Peyer's patch (tissue), 4 donors: ENCODE results near the gene CFAP43. TPM values are rescaled to one million over a fixed set of nuclear protein-coding genes. Genes with fewer than 3 reads are reported as not detected.

Experiments used
- DNase-seq, 3 donors: peaks; one replicate each; pipeline ENCODE4 v3.0.0-alpha.2; 2017 to 2019
- H3K27ac ChIP-seq, 4 donors: fragments of 200-600 bp; sonication (generic); one replicate each; pipeline ENCODE4 v1.5.1; 2016 to 2019
- H3K27me3 ChIP-seq, 2 donors: fragments of 200-600 bp; sonication (generic); one replicate each; pipeline ENCODE4 v1.5.1; 2019
- H3K36me3 ChIP-seq, 3 donors: fragments of 200-600 bp; sonication (generic); one replicate each; pipeline ENCODE4 v1.5.1; 2016 to 2019
- H3K4me1 ChIP-seq, 4 donors: fragments of 200-600 bp; sonication (generic); one replicate each; pipeline ENCODE4 v1.5.1; 2016 to 2019
- H3K4me3 ChIP-seq, 4 donors: fragments of 200-600 bp; sonication (generic); 1 replicate in 3 of 4; 2 replicates in 1 of 4; pipeline ENCODE4 v1.5.1; 2016 to 2019; ENCODE audit warnings: mild to moderate bottlenecking in 1 of 4
- H3K9me3 ChIP-seq, 4 donors: fragments of 200-600 bp; sonication (generic); one replicate each; pipeline ENCODE4 v1.5.1; 2016 to 2019; ENCODE audit warnings: mild to moderate bottlenecking in 1 of 4
- POLR2A ChIP-seq, 2 donors: fragments of 450-650 bp; IDR thresholded peaks; one replicate each; pipeline ENCODE4 v1.5.1; 2017; ENCODE audit warnings: antibody characterized with exemption in 2 of 2, mild to moderate bottlenecking in 2 of 2, moderate library complexity in 2 of 2
- total RNA-seq, 4 donors: library from RNA; depleted of rRNA; stranded (reverse); fragments of >200 nt; gene quantifications; one replicate each; pipeline ENCODE4 v1.1.0, GENCODE V29; 2016
- TF ChIP-seq, protein P1 (sequence below), 6 experiments: fragments of 450-650 bp in 4 of 6; fragments of 200-600 bp in 2 of 6; sonication (generic) in 1 of 6; IDR thresholded peaks; one replicate each; pipeline ENCODE4 v1.5.1; 2017 to 2019; ENCODE audit warnings: antibody characterized with exemption in 6 of 6, mild to moderate bottlenecking in 3 of 6, moderate library complexity in 1 of 6

CFAP43 gene
- total RNA-seq, 4 donors from 2014 or later, result 0.27 to 12.4 (median 0.76) TPM; not detected in 1

DNA sequence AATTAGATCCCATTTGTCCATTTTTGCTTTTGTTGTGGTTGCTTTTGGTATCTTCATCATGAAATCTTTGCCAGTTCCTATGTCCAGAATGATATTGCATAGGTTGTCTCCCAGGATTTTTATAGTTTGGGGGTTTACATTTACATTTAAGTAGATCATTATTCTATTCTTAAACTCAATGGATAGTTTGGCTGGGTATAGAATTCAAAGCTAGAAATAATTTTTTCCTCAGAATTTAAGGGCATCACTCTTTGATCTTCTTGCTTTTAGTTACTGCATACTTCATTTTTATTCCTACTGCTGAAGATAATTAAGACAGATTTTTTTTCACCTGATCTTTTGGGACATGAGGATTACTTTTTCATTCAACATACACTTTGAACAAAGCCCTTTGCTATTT lies 80.4 kb downstream of the CFAP43 start:
- Histone ChIP-seq H3K27me3 (no peaks in the 10 kb centered on the region), H3K9me3 (peaks cover 0 to 12% (median 0%) of the 10 kb centered on the region in 4 donors), H3K4me1 (no peaks in the 10 kb centered on the region), H3K4me3 (no peak overlapping the region), H3K36me3 (no peaks in the 10 kb centered on the region), H3K27ac (no peak overlapping the region)
- no peak for DNase-seq
- no peak for TF ChIP-seq POLR2A (IDR thresholded peaks at IDR 0.05)
- TF ChIP-seq, protein P1, sequence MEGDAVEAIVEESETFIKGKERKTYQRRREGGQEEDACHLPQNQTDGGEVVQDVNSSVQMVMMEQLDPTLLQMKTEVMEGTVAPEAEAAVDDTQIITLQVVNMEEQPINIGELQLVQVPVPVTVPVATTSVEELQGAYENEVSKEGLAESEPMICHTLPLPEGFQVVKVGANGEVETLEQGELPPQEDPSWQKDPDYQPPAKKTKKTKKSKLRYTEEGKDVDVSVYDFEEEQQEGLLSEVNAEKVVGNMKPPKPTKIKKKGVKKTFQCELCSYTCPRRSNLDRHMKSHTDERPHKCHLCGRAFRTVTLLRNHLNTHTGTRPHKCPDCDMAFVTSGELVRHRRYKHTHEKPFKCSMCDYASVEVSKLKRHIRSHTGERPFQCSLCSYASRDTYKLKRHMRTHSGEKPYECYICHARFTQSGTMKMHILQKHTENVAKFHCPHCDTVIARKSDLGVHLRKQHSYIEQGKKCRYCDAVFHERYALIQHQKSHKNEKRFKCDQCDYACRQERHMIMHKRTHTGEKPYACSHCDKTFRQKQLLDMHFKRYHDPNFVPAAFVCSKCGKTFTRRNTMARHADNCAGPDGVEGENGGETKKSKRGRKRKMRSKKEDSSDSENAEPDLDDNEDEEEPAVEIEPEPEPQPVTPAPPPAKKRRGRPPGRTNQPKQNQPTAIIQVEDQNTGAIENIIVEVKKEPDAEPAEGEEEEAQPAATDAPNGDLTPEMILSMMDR (IDR thresholded peaks at IDR 0.05), result no peak

DNA sequence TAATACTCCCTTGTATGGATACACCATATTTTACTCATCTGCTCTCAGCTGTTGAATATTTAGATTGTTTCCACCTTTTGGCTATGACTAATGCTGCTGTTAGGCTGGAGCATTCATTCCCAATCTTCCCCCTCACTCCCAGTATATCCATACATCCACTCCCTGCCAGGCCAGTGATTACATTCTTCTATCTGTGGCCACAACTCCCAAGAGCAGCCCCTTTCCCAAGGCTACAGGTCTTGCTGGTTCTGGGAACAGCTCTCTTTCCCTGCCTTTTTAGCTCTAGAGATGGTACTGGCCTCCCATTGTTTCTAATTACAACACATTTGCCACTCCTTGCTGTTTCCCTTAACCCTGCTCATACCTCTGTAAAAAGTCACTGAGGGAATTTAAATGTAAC lies 82.0 kb downstream of the CFAP43 start:
- DNase-seq, result no peak

DNA sequence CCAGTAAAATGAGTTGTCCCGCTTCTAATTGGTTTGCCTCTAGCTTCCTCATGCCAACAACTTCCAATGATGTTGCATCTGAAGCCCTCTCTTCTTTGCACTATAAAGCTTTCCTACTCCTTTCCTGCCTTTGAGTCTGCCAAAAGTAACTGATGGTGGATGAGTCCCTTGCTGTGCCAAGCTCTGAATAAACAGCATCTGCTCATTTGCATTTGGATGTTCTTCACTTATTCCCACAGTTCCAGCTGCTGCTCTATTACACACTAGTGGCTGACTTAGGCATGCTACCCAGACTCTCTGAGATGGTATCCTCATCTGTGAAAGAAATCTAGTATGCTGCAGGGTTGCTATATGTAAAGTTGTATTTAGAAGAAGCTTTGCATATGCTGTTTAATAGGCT lies 85.3 kb downstream of the CFAP43 start:
- TF ChIP-seq, protein P1 (IDR thresholded peaks at IDR 0.05), result no peak
- TF ChIP-seq POLR2A (IDR thresholded peaks at IDR 0.05), result no peak
- no peaks in the 10 kb centered on the region for H3K4me1 ChIP-seq
- DNase-seq, result no peak
- no peak overlapping the region for H3K4me3 ChIP-seq
- H3K27me3 ChIP-seq, result no peaks in the 10 kb centered on the region
- no peak overlapping the region for H3K27ac ChIP-seq
- H3K9me3 ChIP-seq, result peaks cover 0 to 5% (median 0%) of the 10 kb centered on the region in 4 donors
- no peaks in the 10 kb centered on the region for H3K36me3 ChIP-seq

More for the DNA sequence above, 82.0 kb downstream of the CFAP43 start:
- TF ChIP-seq, protein P1 (IDR thresholded peaks at IDR 0.05), result no peak
- no peak for TF ChIP-seq POLR2A (IDR thresholded peaks at IDR 0.05)
- no peak overlapping the region for H3K4me3 ChIP-seq
- H3K36me3 ChIP-seq, result no peaks in the 10 kb centered on the region
- peaks cover 0 to 12% (median 0%) of the 10 kb centered on the region in 4 donors for H3K9me3 ChIP-seq
- H3K27ac ChIP-seq, result no peak overlapping the region
- no peaks in the 10 kb centered on the region for H3K27me3 ChIP-seq
- no peaks in the 10 kb centered on the region for H3K4me1 ChIP-seq

DNA sequence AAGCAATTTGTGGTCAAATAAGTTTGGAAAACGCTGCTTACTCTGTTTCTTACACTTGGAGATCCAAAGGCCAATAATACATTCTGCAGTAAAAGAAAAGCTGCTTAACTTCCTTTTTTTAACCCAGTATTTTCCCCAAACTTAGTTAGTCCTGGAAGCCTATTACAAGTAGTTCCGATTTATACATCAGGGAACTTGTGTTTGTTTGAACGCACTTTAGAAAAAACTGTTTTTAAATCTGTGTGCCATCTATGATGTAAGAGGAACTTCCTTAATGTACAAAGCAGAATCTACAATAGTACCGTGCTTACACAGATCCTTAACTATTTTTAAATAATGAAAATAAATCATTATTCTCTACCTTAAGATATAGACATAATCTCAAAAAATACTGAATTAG lies 87.2 kb downstream of the CFAP43 start:
- Histone ChIP-seq H3K4me3 (no peak overlapping the region), H3K27me3 (no peaks in the 10 kb centered on the region), H3K27ac (no peak overlapping the region), H3K4me1 (no peaks in the 10 kb centered on the region), H3K9me3 (no peaks in the 10 kb centered on the region), H3K36me3 (no peaks in the 10 kb centered on the region)
- no peak for DNase-seq
- TF ChIP-seq POLR2A (IDR thresholded peaks at IDR 0.05), result no peak
- TF ChIP-seq, protein P1 (IDR thresholded peaks at IDR 0.05), result no peak

DNA sequence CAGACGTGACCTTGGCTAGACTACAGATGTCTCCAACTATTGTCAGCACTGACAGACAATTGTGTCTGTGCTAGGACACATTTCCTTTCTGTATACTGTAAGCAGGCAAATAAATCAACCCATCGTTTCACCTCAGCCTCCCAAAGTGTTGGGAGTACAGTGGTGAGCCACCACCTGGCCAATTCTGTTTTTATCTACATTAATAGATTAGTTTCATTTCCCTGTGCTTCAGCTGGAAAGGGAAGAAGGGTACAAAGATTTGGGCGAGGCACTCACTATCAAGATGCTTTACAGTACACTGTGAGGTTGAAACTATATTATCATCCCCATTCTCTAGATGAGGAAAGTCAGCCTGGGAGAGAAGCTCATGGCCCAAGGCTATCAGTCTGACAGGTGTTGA lies 88.3 kb downstream of the CFAP43 start:
- Histone ChIP-seq H3K27ac (no peak overlapping the region), H3K4me3 (no peak overlapping the region), H3K36me3 (no peaks in the 10 kb centered on the region), H3K4me1 (no peaks in the 10 kb centered on the region), H3K9me3 (no peaks in the 10 kb centered on the region), H3K27me3 (no peaks in the 10 kb centered on the region)
- TF ChIP-seq, protein P1 (IDR thresholded peaks at IDR 0.05), result no peak
- no peak for TF ChIP-seq POLR2A (IDR thresholded peaks at IDR 0.05)
- no peak for DNase-seq

DNA sequence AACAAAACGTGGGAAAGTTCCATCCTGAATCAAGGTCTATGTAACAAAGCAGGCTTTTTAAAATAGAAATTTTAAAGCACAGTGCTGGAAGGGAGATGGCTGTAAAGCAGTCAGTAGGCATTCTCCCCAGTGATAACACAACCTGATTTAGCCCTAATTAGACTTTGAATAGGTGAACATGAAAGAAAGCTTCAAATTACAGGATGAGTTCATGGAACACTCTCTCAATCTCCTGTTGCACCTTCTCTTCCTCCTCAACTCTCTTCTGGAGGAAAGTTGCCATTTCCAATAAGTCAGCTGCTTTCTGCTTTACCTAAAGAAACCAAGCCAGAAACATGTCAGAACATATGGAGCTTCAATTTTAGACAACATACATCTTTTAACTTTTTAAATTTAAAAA lies 90.1 kb downstream of the CFAP43 start:
- TF ChIP-seq, protein P1 (IDR thresholded peaks at IDR 0.05), result no peak
- TF ChIP-seq POLR2A (IDR thresholded peaks at IDR 0.05), result no peak
- no peak for DNase-seq
- no peaks in the 10 kb centered on the region for H3K36me3 ChIP-seq
- H3K4me1 ChIP-seq, result no peaks in the 10 kb centered on the region
- H3K9me3 ChIP-seq, result no peaks in the 10 kb centered on the region
- H3K27ac ChIP-seq, result no peak overlapping the region
- H3K27me3 ChIP-seq, result no peaks in the 10 kb centered on the region
- H3K4me3 ChIP-seq, result no peak overlapping the region
